Stimulated activated CD4-positive, alpha-beta T cell treated with anti-CD3 and anti-CD28 coated beads, Interleukin-1b, Interleukin-23, amount 100 ng/mL, for 1 hour (primary cell): ENCODE data around the gene THAP7.
A peak's percentile ranks its signal among the peaks of the same experiment; 100 is the strongest.

ENCODE experiments used
- DNase-seq, 2 donors: peaks; one replicate each; pipeline ENCODE4 v3.0.0-alpha.2; 2020; ENCODE audit warnings: low read depth in 2 of 2

The THAP7 gene

GRCh38 chr22:21031545-21032036 lies 29.7 kb upstream of the THAP7 start:
- no peak for DNase-seq

DNA sequence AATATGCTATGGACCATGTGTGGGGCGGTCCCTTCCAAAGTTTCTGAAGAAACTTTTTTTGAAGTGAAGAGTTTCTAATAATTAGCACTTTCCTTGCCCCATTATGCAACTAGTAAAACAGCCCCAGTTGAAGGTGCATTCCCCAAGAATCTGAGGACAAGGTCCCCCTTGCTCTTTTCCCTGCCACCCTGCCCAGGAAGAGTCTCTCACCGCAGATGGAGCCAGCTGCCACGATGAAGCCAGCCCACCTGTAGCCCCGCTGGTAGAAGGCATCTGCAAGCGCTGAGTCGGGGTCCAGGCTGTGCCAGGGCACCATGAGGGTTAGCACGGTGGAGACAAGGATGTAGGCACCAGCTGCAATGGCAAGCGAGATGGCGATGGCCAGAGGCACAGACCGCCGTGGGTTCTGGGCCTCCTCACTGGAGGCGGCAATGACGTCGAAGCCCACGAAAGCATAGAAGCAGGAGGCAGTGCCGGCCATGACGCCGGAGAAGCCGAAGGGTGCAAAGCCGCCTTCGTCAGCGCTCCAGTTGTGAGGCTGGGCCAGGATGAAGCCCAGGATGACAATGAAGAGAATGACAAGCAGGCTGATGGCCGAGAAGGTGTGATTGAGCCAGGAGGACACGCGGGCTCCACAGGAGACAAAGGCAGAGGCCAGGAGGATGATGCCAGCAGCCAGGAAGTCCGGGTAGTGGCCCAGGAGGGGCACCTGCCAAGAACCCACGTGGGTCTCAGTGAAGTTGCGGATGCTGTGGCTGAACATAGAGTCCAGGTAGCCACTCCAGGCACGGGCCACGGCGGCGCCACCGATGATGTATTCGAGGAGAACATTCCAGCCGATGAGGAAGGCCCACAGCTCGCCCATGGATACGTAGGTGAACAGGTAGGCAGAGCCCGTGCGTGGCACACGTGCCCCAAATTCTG lies 29.0 kb upstream of the THAP7 start:
- no peak for DNase-seq

GRCh38 chr22:21030032-21030431 lies 28.1 kb upstream of the THAP7 start:
- no peak for DNase-seq

DNA sequence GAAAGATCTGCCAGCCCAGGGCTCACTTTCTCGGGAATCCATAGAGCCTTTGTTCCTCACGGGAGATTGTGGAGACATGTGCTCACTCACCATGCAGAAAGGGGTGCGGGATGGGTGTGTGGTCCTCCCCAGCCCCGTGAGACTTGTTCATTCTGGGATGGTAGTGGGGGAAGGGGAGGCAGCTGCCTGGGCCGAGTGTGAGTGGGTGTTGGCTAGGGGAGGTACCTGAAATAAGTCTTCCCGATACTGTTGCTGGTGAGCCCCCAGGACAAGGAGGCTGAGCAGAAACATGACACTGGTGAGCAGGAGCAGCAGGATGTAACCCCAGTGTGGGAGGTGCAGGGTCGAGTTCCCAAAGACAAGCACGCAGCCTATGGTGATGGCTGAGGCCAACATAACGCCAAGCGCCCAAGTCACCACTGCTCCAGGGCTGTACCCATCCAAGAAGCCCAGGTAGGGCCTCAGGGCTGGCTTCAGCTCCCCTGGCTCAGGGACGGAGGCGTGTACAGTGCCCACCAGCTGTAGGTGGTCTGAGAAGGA lies 27.6 kb upstream of the THAP7 start:
- DNase-seq, result no peak

- no peak for DNase-seq
Observed at GRCh38 chr22:21028277-21029251, 26.6 kb upstream of the THAP7 start.

DNA sequence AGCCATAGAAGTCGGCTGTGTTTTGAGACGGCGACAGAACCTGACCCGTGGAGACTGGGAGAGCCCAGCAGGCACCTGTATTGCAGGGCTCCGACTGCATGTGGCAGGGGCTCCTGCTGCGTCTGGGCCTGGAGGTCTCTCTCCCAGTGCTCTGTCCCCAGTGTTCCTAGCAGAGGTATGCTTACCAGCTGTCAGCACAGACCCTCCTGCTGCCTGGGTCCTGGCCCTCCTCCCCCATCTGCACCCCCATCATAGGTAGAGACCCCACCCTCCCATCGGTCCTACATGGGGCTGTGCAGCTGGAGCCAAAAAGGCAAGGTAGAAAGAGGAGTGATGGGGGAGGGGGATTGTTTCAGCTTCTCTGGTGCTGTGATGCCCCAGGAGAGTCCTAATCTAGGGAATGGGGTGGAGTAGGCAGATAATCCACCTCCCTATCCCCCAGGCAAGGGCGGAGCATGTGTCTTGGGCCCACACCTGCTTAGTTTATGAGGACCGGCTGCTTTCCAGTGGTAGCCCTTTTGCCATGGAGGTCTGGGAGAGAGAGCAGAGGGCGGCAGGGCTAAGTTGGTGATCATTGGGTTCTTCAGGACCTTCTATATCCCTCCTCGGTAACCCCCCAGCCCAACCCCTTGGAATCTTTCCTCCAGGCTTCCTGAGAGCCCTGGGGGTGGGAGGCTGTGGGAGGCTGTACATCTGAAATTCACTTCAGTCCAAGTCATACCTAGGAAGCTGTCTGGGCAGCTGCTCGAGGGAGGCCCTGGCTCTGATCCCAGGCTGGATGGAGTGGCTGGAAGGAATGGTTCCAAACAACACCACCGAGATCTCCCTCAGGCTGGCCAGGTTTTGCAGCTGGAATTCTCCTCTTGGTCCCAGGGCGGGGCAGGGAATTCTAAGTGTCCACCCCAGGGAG lies 25.1 kb upstream of the THAP7 start:
- no peak for DNase-seq

DNA sequence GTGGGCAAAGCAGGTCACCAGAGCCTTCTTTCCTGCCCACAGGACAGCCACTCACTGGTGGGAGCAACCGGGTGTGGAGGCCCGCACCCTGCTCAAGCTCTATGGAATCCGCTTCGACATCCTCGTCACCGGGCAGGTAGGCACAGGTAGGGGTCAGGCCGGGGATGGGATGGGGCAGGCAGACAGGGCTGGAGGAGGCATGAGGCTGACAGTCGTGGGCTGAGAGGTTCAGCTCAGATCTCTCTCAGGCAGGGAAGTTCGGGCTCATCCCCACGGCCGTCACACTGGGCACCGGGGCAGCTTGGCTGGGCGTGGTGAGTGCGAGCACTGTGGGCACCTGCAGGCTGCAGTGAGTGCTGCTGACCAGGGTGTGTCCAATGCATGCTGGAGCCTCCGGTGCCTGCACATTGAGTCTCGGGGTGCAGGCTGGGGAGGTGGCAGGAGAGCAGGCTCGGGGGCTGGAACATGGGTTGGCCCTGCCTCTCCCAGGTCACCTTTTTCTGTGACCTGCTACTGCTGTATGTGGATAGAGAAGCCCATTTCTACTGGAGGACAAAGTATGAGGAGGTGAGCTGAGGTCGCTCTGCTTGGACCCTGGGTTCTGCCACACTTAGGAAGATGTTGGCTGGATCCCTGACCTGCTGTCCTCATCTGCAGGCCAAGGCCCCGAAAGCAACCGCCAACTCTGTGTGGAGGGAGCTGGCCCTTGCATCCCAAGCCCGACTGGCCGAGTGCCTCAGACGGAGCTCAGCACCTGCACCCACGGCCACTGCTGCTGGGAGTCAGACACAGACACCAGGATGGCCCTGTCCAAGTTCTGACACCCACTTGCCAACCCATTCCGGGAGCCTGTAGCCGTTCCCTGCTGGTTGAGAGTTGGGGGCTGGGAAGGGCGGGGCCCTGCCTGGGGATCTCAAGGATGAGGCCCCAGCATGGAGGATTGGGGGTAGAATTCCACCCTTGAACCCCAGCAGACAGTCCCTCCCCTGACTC lies 24.1 kb upstream of the THAP7 start:
- no peak for DNase-seq

GRCh38 chr22:21025266-21025665 lies 23.3 kb upstream of the THAP7 start:
- no peak for DNase-seq

DNA sequence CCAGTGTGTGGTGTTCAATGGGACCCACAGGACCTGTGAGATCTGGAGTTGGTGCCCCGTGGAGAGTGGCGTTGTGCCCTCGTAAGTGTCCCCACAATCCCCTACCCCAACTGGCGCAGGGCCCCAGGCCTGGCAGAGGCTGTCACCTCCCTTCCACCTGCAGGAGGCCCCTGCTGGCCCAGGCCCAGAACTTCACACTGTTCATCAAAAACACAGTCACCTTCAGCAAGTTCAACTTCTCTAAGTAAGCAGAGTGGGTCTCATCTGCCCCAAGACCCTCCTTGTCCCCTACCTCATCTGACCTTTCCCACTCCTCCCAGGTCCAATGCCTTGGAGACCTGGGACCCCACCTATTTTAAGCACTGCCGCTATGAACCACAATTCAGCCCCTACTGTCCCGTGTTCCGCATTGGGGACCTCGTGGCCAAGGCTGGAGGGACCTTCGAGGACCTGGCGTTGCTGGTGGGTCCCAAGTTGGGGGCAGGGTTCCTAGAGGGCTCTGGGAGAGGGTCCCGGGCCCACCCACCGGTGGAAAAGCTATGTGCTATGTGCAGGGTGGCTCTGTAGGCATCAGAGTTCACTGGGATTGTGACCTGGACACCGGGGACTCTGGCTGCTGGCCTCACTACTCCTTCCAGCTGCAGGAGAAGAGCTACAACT lies 21.2 kb upstream of the THAP7 start:
- no peak for DNase-seq

GRCh38 chr22:21022507-21022906 lies 20.6 kb upstream of the THAP7 start:
- no peak for DNase-seq

DNA sequence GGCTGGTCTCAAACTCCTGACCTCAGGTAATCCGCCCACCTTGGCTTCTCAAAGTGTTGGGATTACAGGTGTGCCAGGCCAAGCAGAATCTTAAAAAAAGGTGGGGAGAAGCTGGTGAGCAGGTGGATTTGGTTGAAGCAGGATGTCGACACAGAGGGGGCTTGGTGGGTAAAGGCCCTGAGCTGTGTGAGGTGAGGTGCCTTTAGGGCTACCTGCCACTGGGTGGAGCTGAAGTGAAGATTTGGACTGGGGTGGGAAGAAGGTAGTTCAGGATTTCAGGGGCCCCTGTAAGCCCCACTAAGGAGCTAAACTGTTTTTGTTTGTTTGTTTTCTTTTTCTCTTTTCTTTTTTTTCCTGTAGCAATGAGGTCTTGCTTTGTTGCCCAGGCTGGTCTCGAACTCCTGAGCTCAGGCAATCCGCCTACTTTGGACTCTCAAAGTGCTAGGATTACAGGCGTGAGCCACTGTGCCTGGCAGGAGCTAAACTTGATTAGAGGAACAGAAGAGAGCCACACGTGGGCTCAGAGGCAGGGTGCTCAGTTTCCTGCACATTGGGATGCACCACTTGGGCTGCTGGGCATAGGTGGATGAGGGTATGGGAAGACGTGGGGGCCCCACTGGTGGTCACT lies 19.0 kb upstream of the THAP7 start:
- DNase-seq, result no peak

DNA sequence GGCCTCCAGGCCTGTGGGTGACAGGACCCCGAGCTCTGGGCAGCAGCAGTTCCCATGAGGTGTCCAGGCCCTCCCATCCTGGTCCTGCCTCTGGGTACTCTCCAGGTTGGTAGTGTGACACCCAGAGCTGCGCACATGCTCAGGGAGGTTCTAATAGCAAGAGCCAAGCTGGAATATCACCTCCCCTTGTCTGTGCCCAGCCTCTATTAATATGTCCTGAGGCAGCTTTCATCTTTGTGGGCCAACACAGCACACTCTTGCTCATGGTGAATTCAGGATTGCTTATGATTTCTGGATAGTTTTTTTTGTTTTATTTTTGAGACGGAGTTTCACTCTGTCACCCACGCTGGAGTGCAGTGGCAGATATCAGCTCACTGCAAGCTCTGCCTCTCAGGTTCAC lies 16.4 kb upstream of the THAP7 start:
- DNase-seq, result no peak

- no peak for DNase-seq
Observed at GRCh38 chr22:21016644-21017420, 14.9 kb upstream of the THAP7 start.

GRCh38 chr22:21015466-21016006 lies 13.6 kb upstream of the THAP7 start:
- no peak for DNase-seq

DNA sequence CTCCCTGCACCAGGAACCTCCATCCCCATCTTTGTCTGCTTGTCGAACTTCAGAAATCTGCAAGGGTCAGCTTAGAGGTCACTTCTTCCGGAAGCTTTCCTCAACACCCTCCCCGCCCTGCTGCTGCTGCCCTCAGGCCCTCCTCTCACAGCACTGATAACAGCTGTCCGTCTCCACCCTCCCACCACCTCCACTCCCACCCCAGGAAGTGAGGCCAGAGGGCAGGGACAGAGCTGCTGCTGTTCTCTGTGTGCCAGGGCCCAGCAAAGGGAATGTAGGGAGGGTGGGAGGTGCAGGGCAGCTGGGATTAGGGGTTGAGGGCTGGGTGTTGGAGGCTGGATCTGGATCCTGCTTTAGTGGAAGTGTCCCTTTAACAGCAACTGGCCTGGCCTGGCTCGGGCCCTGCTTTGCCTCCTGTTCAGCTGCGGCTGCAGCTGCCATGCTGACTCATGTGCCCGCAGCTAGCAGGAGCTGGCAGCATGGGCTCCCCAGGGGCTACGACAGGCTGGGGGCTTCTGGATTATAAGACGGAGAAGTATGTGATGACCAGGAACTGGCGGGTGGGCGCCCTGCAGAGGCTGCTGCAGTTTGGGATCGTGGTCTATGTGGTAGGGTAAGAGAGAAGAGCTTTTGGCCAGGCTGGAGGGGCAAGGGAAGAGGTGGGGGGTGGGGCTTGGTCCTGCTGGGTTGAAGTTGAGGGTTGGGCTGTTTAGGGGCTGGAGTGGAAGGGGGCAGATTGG lies 13.0 kb upstream of the THAP7 start, which contains the start of gene P2RX6:
Gene P2RX6 (plus strand): TSS at position 440 of the 740 bp plus-strand sequence. CDS start 10 bp downstream, at position 450.
- no peak for DNase-seq

- DNase-seq, result peak; percentile 46 to 52
Observed at GRCh38 chr22:21014202-21014725, 12.3 kb upstream of the THAP7 start.
